Urothelium cell line (cell line): ENCODE data around the gene MTCH1.

Experiments
- DNase-seq: peaks from one replicate; pipeline ENCODE4 v3.0.0; 2011; ENCODE audit warnings: low spot score, mixed read lengths
- FAIRE-seq: peaks from 2 replicates; lab custom pipeline; 2011; peaks lifted over from hg19 to GRCh38; lab: Jason Lieb, UNC

MTCH1 gene, protein sequence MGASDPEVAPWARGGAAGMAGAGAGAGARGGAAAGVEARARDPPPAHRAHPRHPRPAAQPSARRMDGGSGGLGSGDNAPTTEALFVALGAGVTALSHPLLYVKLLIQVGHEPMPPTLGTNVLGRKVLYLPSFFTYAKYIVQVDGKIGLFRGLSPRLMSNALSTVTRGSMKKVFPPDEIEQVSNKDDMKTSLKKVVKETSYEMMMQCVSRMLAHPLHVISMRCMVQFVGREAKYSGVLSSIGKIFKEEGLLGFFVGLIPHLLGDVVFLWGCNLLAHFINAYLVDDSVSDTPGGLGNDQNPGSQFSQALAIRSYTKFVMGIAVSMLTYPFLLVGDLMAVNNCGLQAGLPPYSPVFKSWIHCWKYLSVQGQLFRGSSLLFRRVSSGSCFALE

DNA sequence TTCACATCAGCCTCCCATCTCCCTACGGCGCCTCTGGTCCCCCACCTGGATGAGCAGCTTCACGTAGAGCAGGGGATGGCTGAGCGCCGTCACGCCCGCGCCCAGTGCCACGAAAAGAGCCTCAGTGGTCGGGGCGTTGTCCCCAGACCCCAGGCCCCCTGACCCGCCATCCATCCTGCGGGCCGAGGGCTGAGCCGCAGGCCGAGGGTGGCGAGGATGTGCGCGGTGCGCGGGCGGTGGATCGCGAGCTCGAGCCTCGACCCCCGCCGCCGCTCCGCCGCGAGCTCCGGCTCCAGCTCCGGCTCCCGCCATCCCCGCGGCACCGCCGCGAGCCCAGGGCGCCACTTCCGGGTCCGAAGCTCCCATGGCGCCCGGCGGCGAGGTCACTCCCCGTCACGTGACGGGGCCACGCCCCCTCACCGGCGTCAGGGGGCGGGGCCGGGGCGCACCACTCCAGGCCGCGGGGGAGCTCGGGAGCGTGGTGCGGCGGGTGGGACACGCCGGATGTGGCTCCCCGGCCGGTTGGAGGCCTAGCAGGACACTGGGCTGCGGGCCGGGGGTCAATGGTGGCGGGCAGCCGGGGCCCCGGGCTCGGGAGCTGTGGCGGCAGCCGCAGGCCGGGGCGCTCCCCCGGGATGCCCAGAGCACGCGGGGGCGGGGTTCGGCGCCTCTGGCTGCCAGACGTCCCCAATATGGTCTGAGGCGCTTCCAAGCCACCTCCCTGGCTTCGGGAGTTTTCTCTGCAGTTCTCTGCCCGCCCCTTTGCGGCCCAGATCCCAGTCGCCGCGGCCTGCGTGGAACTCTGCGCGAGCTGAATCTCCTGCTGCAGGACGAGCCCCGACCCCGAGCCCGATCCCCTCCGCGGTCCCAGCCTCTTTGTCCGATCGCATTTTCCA, at the start of gene MTCH1:
Gene MTCH1, minus strand, starts transcription at position 389 of the 896 bp plus-strand sequence. Its CDS starts 23 bp downstream, at position 366.
- FAIRE-seq (peak; percentile 83), DNase-seq (peak; percentile 95)

DNA sequence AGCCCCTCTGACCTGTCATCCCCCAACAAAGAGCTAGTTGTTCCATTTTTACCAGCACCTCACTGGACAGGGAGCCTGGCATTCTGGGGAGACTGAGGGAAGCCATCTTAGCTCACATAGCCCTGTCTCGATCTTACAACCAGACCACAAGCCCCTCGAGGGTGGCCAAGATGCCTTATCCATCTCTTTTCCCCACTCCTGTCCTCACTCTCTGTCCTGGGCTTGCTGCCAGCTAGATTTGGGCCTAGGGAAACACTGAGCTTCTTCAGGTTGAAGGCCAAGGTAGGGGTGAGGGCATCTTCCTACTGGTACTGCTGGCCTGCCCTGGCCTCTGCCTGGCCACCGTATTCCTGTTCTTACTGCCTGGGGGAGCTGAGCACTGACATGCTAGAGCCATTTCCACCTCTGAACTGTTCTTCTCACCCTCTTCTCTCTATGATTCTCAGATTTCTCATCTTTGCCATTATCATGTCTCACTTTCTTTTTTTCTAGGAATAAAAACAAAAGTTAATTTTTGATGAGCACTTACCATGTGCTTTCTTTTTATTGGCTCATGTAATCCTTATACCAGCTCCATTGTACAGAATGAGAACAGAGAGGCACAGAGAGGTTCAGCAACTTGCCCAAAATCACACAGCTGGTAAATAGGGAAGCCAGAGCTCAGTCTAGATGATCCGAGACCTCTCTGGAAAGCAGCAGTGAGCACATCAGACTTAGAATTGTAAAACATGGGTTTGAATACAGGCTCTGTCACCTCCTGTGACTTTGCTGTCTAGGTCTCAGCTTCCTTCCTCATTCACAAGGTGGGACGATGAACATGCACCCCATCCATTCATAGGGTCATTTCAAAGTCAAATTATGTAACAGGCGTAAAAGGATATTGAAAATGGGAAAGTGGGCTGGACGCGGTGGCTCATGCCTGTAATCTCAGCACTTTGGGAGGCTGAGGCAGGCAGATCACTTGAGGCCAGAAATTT, 48.1 kb upstream of the MTCH1 start:
- no peak for FAIRE-seq
- no peak for DNase-seq

DNA sequence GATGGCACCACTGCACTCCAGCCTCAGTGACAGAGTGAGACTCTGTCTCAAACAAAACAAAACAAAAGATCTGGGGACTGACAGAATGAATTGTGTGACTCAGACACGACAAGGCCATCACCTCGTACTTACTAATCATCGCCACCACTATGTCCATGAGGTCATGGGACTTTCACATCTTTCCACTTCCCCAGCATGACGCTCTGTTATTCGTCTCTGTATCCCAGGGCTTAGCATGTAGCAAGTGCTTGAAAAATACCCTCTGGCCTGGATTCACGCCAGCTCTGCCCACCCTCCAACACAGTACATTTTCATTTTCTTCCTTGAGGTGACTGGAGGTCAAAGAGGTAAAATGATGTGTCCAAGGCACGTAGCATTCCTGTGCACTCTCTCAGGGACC, 47.3 kb upstream of the MTCH1 start:
- DNase-seq (no peak), FAIRE-seq (no peak)

DNA sequence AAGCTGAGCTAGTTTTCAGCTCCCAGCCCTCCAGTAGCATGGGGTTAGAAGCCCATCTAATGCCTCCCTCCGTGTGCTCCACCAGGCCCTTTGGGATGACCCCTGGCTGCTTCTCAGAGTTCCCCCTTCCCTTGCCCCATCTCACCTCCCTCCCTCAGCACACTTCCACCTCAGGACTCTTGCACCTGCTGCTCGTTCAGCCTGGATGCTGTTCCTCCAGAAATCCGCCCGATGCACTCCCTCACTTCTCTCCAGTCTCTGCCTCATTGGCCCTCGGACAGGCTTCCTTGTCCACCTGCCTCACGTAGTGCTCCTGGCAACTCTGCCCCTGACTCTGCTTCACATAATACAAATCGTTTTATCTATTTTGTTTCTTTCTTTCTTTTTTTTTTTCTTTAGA, 46.2 kb upstream of the MTCH1 start:
- FAIRE-seq (no peak), DNase-seq (no peak)

DNA sequence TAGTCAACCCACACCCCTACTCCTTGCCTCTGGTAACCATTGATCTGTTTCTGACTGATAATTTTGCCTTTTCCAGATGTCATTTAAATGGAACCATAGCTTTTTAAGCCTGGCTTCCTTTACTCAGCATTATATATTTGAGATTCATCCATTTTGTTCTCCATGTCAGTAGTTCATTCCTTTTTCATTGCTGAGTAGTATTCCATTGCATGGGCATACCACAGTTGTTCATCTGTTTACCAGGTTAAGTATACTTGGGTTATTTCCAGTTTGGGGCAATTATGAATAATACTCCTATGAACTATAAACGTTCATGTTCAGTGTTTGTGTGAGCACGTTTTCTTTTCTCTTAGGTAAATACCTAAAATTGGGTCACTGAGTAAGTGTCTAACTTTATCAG, 44.6 kb upstream of the MTCH1 start:
- FAIRE-seq: no peak

DNA sequence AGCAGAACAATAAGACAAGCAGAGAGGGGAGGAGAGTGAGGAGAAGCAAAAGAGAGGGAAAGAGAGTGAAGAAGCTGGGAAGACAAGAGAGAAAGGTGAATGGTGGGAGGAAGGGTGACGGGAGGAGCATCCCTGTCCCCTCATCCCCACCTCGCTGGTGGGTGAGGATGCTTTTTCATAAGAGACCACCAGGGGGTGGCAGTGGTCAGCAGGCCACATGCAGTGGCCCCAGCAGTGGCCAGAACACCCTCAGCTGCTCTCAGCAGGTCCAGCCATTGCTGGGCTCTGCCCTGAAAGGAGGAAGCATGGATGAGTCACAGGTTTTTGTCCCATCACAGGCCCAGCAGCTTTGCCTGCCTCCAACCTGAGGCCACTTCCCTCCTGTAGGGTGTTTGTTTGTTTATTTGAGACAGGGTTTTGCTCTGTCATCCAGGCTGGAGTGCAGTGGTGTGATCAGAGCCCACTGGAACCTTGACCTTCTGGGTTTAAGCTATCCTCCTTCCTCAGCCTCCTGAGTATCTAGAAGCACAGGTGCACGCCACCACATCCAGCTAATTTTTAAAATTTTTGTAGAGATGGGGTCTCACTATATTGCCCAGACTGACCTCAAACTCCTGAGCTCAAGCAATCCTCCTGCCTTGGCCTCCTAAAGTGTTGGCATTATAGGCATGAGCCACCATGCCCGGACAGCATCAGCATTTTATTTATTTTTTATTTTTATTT, 43.4 kb upstream of the MTCH1 start:
- DNase-seq: peak; percentile 82
- no peak for FAIRE-seq

More for the DNA sequence above, 44.6 kb upstream of the MTCH1 start:
- DNase-seq: no peak

DNA sequence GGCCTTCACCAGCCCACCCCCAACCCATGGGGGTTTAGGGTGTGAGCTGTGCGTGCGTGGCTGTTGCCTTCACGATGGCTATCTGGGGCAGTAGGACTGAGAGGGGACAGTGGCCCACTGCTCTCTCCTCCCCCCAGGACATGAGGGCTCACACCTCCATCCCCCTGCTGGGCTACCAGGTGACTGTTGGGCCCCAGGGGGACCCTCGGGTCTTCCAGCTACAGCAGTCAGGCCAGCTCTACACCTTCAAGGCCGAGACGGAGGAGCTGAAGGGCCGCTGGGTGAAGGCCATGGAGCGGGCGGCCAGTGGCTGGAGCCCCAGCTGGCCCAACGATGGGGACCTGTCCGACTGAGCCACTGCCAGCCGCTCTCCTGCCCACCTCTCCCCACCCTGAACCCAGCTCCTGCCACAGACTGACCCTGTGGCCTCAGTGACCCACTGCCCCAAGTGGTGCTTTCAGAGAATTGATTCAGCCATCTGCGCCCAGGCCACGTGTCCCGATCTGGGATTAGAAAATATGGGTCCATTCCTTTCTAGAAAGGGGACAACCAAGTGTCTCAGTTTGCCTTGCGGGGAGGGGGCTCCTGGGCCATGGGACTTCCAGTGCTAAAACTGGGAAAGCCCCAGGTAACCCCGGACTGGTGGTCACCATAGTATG, 41.9 kb upstream of the MTCH1 start:
- no peak for FAIRE-seq
- DNase-seq: no peak

DNA sequence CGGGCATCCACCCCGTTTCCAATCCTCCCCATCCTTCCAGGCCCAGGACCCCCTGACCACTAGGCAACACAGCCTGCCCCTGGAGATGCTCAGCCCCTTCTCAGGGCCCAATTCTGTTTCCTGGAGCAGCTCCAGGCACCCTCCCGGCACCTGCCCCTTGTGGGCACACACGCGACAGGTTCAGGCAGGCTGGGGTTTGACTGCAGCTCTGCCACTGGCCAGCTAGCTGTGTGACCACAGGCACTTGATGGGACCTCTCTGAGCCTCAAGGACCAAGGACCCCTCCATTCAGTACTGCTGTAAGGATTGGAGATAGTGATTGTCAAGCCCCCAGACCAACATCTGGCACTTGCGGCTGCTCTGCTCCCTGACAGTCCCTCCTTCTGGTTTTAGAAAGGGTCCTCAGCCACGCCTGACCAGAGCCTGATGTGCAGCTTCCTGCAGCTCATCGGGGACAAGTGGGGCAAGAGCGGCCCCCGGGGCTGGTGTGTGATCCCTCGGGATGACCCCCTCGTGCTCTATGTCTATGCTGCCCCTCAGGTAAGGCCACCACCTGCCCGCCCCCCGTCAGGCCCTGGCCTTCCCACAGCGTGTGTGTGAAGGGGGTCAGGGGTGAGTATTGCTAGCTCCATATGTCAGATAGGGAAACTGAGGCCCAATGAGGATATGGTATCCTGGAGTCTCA, 41.2 kb upstream of the MTCH1 start:
- DNase-seq: no peak
- no peak for FAIRE-seq

DNA sequence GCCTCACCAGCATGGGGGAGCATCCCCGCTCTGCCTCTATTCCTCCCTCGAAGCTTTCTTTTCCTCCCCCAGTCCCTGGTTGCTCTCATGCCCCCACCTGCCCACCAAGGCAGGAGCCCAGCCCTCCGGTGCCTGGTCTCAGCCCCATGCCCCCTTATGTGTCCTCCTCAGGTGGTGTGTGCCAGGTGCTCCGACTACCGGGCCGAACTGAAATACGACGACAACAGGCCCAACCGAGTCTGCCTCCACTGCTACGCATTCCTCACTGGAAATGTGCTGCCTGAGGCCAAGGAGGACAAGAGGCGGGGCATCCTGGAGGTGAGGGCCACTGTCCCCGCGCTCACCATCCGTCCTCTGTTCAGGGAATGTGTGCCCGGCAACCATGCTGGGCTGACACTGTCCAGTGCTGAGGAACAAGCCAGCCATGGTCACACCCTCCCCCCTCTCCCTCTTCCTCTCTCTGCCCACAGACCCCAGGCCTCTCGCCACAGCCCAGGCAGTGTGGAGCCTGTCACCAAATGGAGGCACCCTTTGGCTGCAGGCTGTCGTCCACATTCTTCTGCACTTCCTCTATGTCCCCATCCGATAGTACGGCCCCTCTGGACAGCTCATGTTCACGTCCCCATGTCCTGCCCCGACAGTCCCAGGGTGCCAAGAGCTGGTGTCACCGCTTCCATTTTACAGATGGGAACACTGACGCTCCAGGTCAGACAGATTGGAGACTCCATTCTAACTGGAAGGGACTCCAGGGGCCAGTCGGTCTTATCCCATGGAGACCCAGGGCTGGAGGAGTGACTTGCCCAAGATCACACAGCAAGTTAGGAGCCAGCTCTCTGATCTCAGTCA, 39.8 kb upstream of the MTCH1 start:
- DNase-seq: no peak
- FAIRE-seq: no peak

DNA sequence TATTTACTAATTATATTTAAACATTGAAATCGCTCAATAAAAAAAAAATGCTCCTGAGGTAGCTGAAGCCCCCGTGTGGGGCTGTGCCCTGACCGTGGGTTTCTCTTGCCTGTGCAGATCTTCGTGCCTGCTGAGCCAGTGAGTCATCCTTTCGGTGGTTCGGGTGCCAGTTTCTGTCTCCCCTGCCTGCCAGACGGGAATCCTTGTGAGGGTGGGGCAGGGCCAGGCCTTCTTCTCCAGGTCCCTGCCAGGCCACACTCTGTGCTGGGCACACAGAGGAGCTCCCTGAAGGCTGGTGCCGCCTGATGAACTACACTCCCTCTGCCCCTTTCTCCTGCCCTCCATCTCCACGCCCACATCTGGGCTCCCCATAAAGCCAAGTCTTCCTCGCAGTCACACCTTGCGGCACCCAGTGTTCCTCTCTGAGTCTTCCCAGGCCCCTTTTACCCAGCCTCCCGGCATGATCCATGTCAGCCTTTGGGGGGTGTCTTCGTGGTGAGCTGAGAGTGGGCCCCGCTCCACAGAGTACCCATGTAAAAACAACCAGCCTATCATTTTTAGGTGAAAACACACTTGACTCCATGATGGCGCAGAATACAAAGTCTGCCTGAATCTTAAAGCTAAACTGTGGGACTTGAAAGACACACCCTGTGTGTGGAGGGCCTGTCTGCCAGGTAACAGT, 38.8 kb upstream of the MTCH1 start:
- DNase-seq: peak; percentile 81
- no peak for FAIRE-seq

DNA sequence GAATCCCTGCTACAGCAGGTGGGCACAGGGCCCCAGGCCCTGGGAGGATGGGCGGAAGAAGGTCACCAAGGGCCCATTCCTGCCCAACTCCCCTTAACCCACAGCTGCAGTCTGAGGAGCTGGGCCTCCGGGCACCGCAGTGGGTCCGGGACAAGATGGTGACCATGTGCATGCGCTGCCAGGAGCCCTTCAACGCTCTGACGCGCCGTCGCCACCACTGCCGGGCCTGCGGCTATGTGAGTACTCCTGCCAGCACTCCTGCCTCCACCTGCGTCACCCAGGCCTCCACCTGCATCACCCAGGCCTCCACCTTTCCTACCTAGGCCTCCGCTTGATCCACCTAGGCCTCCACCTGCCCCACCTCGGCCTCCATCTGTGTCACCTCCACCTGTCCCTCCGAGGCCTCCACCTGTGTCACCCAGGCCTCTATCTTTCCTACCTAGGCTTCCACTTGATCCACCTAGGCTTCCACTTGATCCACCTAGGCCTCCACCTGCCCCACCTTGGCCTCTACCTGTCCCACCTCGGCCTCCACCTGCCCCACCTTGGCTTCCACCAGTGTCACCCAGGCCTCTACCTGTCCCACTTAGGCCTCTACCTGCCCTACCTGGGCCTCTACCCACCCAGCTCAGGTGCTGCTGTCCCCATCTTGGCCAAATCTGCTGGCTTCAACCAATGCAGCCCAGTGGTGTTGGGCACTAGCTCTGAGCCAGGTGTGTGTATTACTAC, 36.3 kb upstream of the MTCH1 start:
- DNase-seq (no peak), FAIRE-seq (no peak)

DNA sequence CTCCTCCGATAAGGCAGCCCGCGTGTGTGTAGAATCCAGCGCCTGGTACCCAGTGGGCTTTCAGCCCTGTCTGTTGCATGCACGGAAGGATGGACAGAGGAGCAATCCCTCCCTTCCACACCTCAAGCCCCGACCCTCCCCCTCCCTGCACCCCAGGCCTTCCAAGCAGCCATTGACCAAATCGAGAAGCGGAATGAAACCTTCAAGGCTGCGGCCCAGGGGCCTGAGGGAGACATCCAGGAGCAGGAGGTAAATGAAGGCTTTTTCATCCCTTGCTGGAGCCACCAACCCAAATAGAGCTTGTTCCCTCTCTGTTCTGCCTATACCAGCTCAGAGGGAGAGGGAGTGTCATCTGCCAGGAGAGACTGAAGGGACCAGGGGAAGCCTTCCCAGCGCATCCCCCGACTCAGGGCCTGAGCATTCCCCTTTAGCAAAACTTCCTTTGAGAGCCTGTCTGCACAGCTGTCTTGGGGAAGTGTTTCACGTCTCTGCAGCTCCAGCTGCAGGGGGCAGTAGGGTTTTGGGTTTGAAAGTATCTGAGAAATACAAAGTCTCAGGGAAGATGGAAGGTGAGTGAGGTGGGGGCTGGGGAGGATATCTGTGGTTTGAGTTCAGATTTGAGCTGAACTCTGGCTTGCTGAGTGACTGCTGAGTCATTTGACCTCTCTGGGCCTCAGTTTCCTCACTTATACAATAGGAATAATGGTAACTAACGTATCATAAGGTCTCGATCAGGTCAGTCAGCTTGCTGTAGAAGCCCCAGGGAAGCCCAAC, 35.5 kb upstream of the MTCH1 start:
- no peak for FAIRE-seq
- DNase-seq: peak; percentile 52

DNA sequence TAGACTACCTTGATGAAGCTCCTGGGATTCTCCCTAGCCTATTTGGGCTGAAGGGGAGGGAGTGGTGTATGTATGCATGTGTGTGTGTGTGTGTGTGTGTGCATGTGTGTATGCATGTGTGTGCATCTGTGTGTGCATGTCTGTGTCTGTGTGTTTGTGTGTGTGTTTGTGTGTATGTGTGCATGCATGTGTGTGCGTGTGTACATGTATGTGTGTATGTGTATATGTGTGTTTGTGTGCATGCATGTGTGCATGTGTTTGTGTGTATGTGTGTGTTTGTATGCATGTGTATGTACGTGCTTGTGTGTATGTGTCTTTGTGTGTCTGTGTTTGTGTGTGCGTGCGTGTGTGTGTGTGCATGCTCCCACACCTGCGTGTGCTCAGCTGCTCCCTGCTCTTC, 34.8 kb upstream of the MTCH1 start:
- no peak for DNase-seq
- FAIRE-seq: peak; percentile 17

DNA sequence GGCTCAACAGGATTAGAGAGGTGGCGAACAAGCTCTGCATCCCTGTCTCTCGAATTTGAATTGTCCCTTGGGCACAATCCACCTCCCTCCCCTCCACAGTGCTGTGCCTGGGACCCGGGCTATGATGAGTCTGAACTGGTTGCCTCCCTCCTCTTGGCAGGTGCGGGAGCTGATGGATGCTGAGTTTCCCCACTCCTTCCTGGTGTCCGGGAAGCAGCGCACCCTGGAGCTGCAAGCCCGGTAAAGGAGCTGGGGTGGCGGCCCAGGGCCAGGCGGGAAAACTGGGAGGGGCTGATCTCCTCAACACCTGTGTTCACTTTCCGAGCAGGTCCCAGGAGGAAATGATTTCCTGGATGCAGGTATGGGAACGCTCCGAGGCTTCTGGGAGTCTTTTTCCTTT, 34.4 kb upstream of the MTCH1 start:
- DNase-seq (no peak), FAIRE-seq (no peak)

DNA sequence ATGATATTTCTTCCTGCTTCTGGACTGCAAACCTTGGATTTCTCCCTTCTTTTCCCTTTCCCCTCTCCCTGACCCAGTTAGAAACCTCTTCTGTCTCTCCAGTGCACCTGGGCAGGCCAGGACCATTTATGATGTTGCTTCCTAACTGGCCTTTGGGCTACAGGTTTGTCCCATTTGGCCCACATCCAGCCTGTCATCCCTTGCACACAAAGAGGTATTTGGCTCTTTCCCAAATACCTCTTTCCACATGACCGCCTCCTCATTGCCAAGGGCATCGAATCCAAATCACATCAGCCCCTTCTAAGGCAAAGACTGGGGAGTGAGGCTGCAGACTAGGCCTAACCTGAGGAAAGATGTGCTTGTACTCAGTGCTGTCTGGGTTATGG, 33.1 kb upstream of the MTCH1 start:
- peak; percentile 27 for DNase-seq
- FAIRE-seq: no peak
